Liver (tissue), 9 donors: Measurements from ENCODE around the gene ANKRD35. TPM values are rescaled to one million over a fixed set of nuclear protein-coding genes. Genes with fewer than 3 reads are reported as not detected.

ENCODE experiments used
- DNase-seq: peaks from one replicate; pipeline ENCODE4 v3.0.0-alpha.2; 2017; ENCODE audit warnings: low spot score
- H3K27ac ChIP-seq, 2 donors: one replicate each; pipeline ENCODE4 v1.7.0; 2013; ENCODE audit warnings: inconsistent platforms in 2 of 2, low read length in 2 of 2, control low read depth in 1 of 2, low read depth in 1 of 2, mild to moderate bottlenecking in 1 of 2
- H3K27me3 ChIP-seq, 4 donors: one replicate each; pipeline versions ENCODE4 v1.6.1 to v1.7.0; 2013; ENCODE audit warnings: low read length in 3 of 4, inconsistent platforms in 1 of 4, mild to moderate bottlenecking in 1 of 4, moderate library complexity in 1 of 4; ENCODE audit not compliant: control insufficient read depth in 4 of 4, insufficient read depth in 4 of 4
- H3K36me3 ChIP-seq, 4 donors: one replicate each; pipeline versions ENCODE4 v1.6.1 to v1.7.0; 2013; ENCODE audit warnings: low read length in 3 of 4, mild to moderate bottlenecking in 3 of 4, low read depth in 1 of 4, moderate library complexity in 1 of 4; ENCODE audit not compliant: control insufficient read depth in 4 of 4, insufficient read depth in 3 of 4
- H3K4me1 ChIP-seq, 4 donors: one replicate each; pipeline versions ENCODE4 v1.6.1 to v1.7.0; 2013; ENCODE audit warnings: low read length in 3 of 4, mild to moderate bottlenecking in 3 of 4, moderate library complexity in 1 of 4; ENCODE audit not compliant: control insufficient read depth in 4 of 4, insufficient read depth in 4 of 4
- H3K4me3 ChIP-seq, 3 donors: one replicate each; pipeline versions ENCODE4 v1.6.1 to v1.7.0; 2013; ENCODE audit warnings: low read length in 3 of 3, control low read depth in 1 of 3, low read depth in 1 of 3, mild to moderate bottlenecking in 1 of 3
- H3K9ac ChIP-seq, 2 donors: one replicate each; pipeline ENCODE4 v1.7.0; 2013; ENCODE audit warnings: low read length in 2 of 2, mild to moderate bottlenecking in 2 of 2, moderate library complexity in 2 of 2, control low read depth in 1 of 2, low read depth in 1 of 2
- H3K9me3 ChIP-seq, 4 donors: one replicate each; pipeline versions ENCODE4 v1.6.1 to v1.7.0; 2013; ENCODE audit warnings: low read length in 3 of 4; ENCODE audit not compliant: control insufficient read depth in 4 of 4
- ATF3 ChIP-seq: IDR thresholded peaks from 2 replicates; pipeline ENCODE4 v1.6.1; 2016; ENCODE audit warnings: antibody characterized with exemption
- EGR1 ChIP-seq, 2 donors: IDR thresholded peaks; 2 replicates each; pipeline ENCODE4 v1.6.1; 2016 to 2018; ENCODE audit warnings: antibody characterized with exemption in 2 of 2, low read depth in 2 of 2
- FOXA1 ChIP-seq: IDR thresholded peaks from 2 replicates; pipeline ENCODE4 v1.6.1; 2016; ENCODE audit warnings: antibody characterized with exemption
- FOXA2 ChIP-seq: IDR thresholded peaks from 2 replicates; pipeline ENCODE4 v1.6.1; 2016; ENCODE audit warnings: antibody characterized with exemption
- GABPA ChIP-seq, 2 donors: IDR thresholded peaks in 1 of 2; conservative IDR thresholded peaks in 1 of 2; 2 replicates each; pipeline ENCODE4 v1.6.1; 2016; ENCODE audit warnings: antibody characterized with exemption in 2 of 2, mild to moderate bottlenecking in 1 of 2, moderate library complexity in 1 of 2
- HNF4A ChIP-seq, 2 donors: conservative IDR thresholded peaks; 2 replicates each; pipeline ENCODE4 v1.6.1; 2016; ENCODE audit warnings: antibody characterized with exemption in 2 of 2, mild to moderate bottlenecking in 2 of 2
- HNF4G ChIP-seq: IDR thresholded peaks from 2 replicates; pipeline ENCODE4 v1.6.1; 2016; ENCODE audit warnings: antibody characterized with exemption
- JUND ChIP-seq, 2 donors: IDR thresholded peaks; 2 replicates each; pipeline ENCODE4 v1.6.1; 2016; ENCODE audit warnings: antibody characterized with exemption in 2 of 2
- MAX ChIP-seq: IDR thresholded peaks from 2 replicates; pipeline ENCODE4 v1.6.1; 2016; ENCODE audit warnings: antibody characterized with exemption
- NR2F2 ChIP-seq: IDR thresholded peaks from 2 replicates; pipeline ENCODE4 v1.6.1; 2016; ENCODE audit warnings: antibody characterized with exemption
- RAD21 ChIP-seq, 2 donors: IDR thresholded peaks; 2 replicates each; pipeline ENCODE4 v1.6.1; 2016; ENCODE audit warnings: antibody characterized with exemption in 2 of 2, mild to moderate bottlenecking in 2 of 2
- RXRA ChIP-seq, 2 donors: IDR thresholded peaks; 2 replicates each; pipeline ENCODE4 v1.6.1; 2017 to 2018; ENCODE audit warnings: antibody characterized with exemption in 2 of 2, mild to moderate bottlenecking in 1 of 2
- SP1 ChIP-seq: IDR thresholded peaks from 2 replicates; pipeline ENCODE4 v1.6.1; 2018; ENCODE audit warnings: antibody characterized with exemption, mild to moderate bottlenecking
- TAF1 ChIP-seq: conservative IDR thresholded peaks from 2 replicates; pipeline ENCODE4 v1.6.1; 2016; ENCODE audit warnings: antibody characterized with exemption, mild to moderate bottlenecking
- YY1 ChIP-seq: IDR thresholded peaks from 2 replicates; pipeline ENCODE4 v1.6.1; 2016; ENCODE audit warnings: antibody characterized with exemption, mild to moderate bottlenecking
- ZBTB33 ChIP-seq: IDR thresholded peaks from 2 replicates; pipeline ENCODE4 v1.6.1; 2016; ENCODE audit warnings: antibody characterized with exemption
- WGBS: extraction: QIAGEN DNeasy Blood & Tissue Kit; methylation state at CpG from one replicate; pipeline ENCODE4 v1.1.7; 2013; 5-methylcytosine and 5-hydroxymethylcytosine counted together
- polyA plus RNA-seq, 2 donors: library from polyadenylated mRNA; stranded (reverse) in 1 of 2; unstranded in 1 of 2; fragments of 200-250 nt in 1 of 2; fragments of >200 nt in 1 of 2; fragmentation: Nextera tagmentation in 1 of 2; extraction: Ambion mirVana in 1 of 2; gene quantifications; one replicate each; pipeline versions ENCODE4 v1.2.1 to v1.2.3, GENCODE V29; 2013 to 2015
- total RNA-seq, 2 donors: library from RNA; depleted of rRNA; stranded (reverse); fragments of >200 nt; gene quantifications; one replicate each; pipeline ENCODE4 v1.2.3, GENCODE V29; 2014
- TF ChIP-seq, protein P1 (sequence below): fragments of 150-350 bp; IDR thresholded peaks from 2 replicates; pipeline ENCODE4 v1.5.1; 2017; ENCODE audit warnings: improper control_type of control experiment, low read depth, low read length; ENCODE audit not compliant: missing input control
- donor health status: healthy.
- donor health status: healthy.
- donor health status: healthy.
- donor health status: healthy.
- donor health status: healthy.

Gene ANKRD35
- total and polyA plus RNA-seq, 4 donors = 0.05 to 1.9 (median 1.4) TPM

- peaks cover 18 to 55% (median 48%) of the 10 kb centered on the region in 4 donors for H3K36me3 ChIP-seq
- H3K27me3 ChIP-seq = no peaks in the 10 kb centered on the region
- TF ChIP-seq RAD21 (IDR thresholded peaks at IDR 0.05) (no peak), ZBTB33 (no peak), TAF1 (no peak)
- TF ChIP-seq, protein P1, sequence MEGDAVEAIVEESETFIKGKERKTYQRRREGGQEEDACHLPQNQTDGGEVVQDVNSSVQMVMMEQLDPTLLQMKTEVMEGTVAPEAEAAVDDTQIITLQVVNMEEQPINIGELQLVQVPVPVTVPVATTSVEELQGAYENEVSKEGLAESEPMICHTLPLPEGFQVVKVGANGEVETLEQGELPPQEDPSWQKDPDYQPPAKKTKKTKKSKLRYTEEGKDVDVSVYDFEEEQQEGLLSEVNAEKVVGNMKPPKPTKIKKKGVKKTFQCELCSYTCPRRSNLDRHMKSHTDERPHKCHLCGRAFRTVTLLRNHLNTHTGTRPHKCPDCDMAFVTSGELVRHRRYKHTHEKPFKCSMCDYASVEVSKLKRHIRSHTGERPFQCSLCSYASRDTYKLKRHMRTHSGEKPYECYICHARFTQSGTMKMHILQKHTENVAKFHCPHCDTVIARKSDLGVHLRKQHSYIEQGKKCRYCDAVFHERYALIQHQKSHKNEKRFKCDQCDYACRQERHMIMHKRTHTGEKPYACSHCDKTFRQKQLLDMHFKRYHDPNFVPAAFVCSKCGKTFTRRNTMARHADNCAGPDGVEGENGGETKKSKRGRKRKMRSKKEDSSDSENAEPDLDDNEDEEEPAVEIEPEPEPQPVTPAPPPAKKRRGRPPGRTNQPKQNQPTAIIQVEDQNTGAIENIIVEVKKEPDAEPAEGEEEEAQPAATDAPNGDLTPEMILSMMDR = no peak
- H3K27ac ChIP-seq = no peak overlapping the region
- no peak for DNase-seq
- peaks cover 4 to 12% (median 7%) of the 10 kb centered on the region in 4 donors for H3K4me1 ChIP-seq
- H3K4me3 ChIP-seq = no peak overlapping the region
- H3K9ac ChIP-seq = no peak overlapping the region
- H3K9me3 ChIP-seq = no peaks in the 10 kb centered on the region
Observed at GRCh38 chr1:145827966-145828365, 57.7 kb downstream of the ANKRD35 start.

GRCh38 chr1:145826030-145826429, 59.6 kb downstream of the ANKRD35 start:
- no peak overlapping the region for H3K4me3 ChIP-seq
- H3K27me3 ChIP-seq = no peaks in the 10 kb centered on the region
- H3K36me3 ChIP-seq = peaks cover 13 to 40% (median 37%) of the 10 kb centered on the region in 4 donors
- DNase-seq = no peak
- 97% methylated on average over 2 of the region's 2 CpGs for WGBS
- no peaks in the 10 kb centered on the region for H3K9me3 ChIP-seq
- H3K4me1 ChIP-seq = peaks cover 4 to 12% (median 7%) of the 10 kb centered on the region in 4 donors
- H3K9ac ChIP-seq = no peak overlapping the region
- no peak overlapping the region for H3K27ac ChIP-seq
- TF ChIP-seq JUND (IDR thresholded peaks at IDR 0.05) (no peak), HNF4A (conservative IDR thresholded peaks at IDR 0.05) (no peak), RXRA (IDR thresholded peaks at IDR 0.05) (no peak), TAF1 (no peak), HNF4G (no peak), EGR1 (IDR thresholded peaks at IDR 0.05; ENCODE audit: low read depth in 2 of 2) (no peak), ATF3 (no peak)

DNA sequence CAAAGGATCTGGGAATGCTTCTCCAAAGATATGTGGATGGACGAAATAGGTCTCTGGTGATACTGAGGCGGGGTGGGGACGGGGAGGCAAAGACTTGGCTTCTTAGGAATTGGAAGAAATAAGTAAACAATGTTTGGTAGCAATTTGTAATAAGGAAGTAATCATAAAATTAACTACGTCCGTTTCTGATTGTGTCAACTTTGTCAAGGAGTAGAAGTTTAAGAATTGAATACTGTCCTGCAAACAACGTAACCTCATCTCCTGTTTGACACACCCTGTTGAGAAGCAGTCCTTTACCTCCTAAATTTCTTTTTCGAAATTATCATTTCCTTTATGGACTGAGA, 61.2 kb downstream of the ANKRD35 start:
- Histone ChIP-seq H3K27me3 (no peaks in the 10 kb centered on the region), H3K9ac (peak overlapping the region; percentile 88 to 99), H3K36me3 (peaks cover 13 to 31% (median 28%) of the 10 kb centered on the region in 4 donors), H3K9me3 (no peaks in the 10 kb centered on the region), H3K27ac (peak overlapping the region; percentile 85 to 94), H3K4me3 (peak overlapping the region; percentile 74 to 98 (median 93)), H3K4me1 (peaks cover 4 to 12% (median 7%) of the 10 kb centered on the region in 4 donors)
- WGBS = 2% methylated on average over 7 of the region's 7 CpGs
- no peak for DNase-seq
- TF ChIP-seq YY1 (no peak), FOXA1 (no peak), GABPA (IDR thresholded peaks at IDR 0.05 in 1 of 2, conservative IDR thresholded peaks at IDR 0.05 in 1 of 2) (no peak), HNF4G (no peak), RXRA (IDR thresholded peaks at IDR 0.05) (no peak), HNF4A (conservative IDR thresholded peaks at IDR 0.05) (no peak), JUND (IDR thresholded peaks at IDR 0.05) (no peak), ATF3 (no peak), MAX (no peak), SP1 (no peak), TAF1 (no peak), FOXA2 (no peak), EGR1 (IDR thresholded peaks at IDR 0.05; ENCODE audit: low read depth in 2 of 2) (no peak), ZBTB33 (no peak), NR2F2 (no peak), RAD21 (IDR thresholded peaks at IDR 0.05) (no peak)
- TF ChIP-seq, protein P1 = no peak
